Renal cortex interstitium (tissue), 11 donors: ENCODE measurements around the gene CCDC192. TPM values are rescaled to one million over a fixed set of nuclear protein-coding genes. Genes with fewer than 3 reads are reported as not detected.
"Not testable (repeated sequence)": the region's sequence is repeated elsewhere in the genome, so short reads cannot be mapped to it uniquely, and the experiment has no call there.

Experiments used
- DNase-seq, 11 donors: peaks; one replicate each; pipeline ENCODE4 v3.0.0-alpha.2; 2013; ENCODE audit warnings: low read depth in 9 of 11, low spot score in 4 of 11; ENCODE audit errors: extremely low read depth in 1 of 11
- polyA plus RNA-seq, 3 donors: library from polyadenylated mRNA; unstranded; fragments of 120-200 nt; gene quantifications; one replicate each; pipeline ENCODE4 v1.2.1, GENCODE V29; 2013; ENCODE audit not compliant: insufficient read length in 3 of 3

The CCDC192 gene
- polyA plus RNA-seq, 3 donors: 0.93 to 1.3 (median 1.1) TPM

DNA sequence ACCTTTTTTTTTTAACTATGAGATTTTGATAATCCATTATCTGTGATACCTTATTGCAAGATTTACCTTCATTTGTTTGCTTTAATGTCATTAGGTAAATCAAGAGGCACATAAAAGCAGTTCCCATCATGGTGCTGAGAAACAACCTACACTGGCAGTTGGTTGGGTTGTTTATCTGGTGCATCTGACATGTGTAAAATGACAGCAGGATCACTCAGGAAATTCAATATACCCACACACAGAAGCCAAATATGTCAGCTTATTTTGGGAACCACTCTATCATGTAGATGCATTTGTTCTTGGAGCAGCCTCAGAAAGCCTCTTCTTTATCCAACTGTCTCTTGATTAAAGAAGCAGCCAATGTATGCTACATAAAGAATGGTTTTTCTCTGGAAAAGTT, 7.8 kb upstream of the CCDC192 start:
- DNase-seq: no peak

DNA sequence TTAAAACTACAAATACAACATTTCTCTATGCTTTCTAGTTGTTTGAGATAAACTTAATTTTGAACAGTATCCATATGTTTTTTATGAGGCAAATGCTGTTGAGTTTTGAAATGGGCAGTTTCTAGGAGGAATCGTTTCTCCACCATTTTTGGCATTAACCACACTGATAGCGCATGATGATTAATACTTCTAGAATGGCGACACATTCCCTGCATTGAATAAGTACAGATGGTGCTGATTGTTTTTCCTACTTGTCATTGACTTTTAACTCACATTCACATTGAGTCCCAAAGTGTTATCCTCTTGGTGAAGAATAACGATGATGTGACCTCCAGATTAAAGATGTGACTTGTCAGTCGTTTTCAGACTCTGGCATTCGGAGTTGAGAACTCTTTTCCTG, 6.5 kb upstream of the CCDC192 start:
- DNase-seq: no peak

DNA sequence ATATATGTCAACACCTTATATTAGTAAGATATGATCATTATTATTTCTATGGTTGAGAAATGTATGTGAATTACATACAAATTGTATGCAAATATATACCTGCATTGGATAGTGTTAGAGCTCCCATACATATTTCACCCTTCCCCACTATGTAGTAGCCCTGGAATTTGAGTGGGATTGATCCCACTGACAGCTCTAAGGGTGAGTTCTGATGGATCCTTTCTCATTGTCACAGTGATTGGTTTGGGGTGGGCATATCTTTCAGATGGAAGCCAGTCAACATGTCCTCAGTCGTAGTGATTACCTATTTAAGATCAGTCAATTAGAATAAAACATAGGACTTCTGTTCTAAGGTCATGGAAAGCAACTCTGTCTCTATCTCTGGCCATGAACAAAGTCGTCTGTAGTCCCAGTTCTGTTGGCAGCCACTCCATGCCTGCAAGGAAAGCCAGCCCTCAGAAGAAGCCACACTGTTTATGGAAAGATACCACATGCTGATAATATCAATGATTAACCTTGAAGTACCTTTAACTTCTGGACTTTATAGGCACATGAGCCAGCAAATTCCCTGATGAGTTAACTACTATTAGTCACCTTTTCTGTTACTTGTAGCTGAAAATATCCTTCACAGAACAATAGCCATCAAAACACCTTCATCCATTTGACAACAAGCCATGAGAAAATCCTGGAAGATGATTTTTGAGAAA, 5.1 kb upstream of the CCDC192 start:
- no peak for DNase-seq

DNA sequence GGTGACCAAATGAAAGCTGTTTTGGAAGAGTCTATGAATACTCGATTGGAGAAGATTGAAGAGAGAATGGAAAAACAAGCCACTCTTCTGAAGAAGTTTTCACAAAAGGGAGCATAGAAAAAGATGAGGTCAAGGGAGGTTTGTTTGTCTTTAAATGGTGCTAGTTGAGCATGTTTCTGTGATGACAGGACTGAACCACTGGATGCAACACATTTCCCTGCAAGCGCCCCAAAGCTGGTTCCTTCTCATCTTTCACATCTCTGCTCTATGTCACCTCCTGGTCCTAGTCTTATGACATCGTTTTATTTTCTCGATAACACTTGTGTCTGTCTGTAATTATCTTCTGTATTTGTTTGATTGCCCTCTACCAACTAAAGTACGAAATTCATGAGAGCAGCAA, 3.8 kb upstream of the CCDC192 start:
- DNase-seq: no peak

DNA sequence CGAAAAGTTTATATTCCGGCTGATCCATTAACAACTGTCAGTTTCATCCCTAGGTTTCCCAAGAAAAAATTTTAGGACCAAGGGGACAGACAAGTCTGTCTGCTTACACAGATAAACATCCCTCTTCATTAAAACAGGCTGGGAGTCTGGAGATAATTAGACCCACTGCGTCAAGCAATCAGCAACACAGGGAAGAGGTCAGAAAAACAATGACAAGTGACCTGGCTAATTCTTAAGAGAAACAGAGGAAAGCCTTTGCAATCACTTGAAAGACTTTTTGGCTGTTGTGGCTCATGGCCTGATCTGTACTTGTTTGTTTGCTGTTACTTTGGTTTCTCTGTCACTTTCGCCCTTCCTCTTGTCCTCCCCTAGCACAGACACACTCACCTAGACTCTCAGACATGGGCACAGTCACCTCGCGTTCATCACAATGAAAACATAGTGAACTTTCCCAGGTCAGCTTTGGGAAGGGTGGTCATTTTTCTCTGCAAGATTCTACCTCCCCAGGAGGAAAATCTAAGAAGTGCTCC, 2.9 kb upstream of the CCDC192 start:
- no peak for DNase-seq

DNA sequence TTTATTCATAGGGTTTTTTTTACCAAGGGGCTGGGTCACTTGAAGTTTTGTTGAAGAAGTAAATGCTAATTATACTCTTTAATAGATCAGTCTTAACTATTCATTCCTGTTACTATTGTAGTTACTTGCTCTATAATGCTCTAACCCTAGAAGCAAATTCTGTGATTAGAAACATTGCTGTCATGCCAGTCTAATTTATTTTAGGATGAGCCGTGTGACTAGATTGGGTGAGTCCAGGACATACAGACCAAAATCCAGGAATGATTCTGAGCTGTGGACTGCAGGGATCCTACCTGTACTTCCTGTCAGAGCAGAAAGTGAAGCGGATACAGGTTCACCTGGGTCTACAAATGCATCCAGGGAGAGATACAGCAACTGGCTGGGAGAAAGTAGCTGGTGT, 757 bp upstream of the CCDC192 start:
- no peak for DNase-seq

DNA sequence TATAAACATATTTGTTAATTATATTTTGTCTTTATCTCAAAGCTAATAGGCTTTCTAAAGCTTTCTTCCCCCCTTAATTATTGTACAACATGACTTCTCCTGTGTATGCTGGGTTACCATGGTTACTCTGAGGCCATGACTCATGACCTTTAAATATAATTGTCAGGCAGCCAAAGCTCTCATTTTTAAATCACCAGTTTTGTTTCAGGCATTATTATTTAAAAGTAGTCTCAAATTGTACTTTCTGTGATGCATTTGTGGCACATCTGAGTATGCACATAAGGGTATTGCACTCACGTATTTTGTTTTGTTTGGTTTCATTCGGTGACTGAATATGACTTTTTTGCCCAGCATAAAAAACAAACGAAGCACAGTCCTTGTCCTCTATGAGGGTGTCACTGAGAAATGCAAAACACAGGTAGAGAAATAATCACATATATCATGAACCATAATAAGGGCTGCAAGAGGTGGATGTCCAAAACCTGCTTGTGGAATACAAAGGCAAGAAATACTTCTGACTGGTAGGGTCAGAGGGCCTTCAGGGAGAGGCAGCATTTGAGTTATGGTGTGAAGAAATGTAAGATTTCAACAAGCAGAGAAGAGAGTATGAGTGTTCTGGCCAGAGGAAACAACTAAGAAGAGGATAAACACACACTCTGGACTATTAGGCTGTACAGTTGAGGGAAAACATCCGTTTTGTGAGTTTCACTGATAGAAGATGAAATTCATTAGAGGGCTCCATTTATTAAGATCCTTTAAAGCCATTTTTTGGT, 2.1 kb downstream of the CCDC192 start:
- DNase-seq: no peak

DNA sequence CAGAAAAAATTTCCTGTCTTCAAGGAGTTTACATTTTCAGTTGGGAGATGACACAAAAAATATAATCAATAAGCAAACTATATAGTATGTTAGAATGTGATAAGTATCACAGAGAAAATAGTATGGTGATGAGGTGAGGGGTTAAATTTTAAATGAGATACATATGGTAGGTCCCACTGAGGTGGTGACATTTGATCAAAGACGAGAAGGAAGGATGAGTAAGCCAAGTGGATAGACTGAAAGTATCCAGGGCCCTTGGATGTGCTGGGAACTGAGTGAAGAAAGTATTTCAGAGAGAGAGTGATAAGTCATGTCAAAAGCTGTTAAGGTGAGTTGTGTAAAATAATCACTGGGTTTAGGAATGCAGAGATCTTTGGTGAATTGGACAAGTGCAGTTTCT, 3.5 kb downstream of the CCDC192 start:
- DNase-seq: no peak

DNA sequence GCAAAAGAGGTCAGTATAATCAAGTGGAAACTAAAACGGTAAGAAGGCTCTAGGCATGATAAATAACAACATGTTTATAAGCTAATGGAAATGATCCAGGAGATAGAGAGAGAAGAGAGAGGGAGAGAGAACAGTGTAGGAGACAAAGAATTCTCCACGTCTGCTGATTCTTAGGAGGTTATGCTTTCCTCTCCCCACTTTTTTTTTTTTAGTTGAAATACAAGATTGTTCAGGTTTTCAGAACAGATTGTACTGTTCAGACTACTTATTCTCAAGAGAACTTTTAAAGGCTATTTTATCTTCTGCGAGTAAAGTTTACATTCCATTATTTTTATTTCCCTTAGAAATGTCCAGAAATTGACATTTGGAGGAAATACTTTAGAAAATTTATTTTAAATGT, 4.0 kb downstream of the CCDC192 start:
- DNase-seq: no peak

DNA sequence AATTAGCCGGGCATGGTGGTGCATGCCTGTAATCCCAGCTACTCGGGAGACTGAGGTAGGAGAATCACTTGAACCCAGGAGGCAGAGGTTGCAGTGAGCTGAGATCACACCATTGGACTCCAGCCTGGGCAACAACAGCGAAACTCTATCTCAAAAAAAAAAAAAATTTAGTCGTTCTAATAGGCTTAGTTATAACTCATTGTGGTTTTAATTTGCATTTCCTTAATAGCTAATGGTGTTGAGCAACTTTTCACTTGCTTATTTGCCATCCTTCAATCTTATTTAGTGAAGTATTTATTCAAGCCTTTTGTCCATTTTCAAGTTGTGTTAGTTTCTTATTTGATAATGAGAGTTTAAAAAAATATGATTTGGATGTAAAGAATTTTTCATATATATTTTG, 9.9 kb downstream of the CCDC192 start:
- not testable (repeated sequence) for DNase-seq

DNA sequence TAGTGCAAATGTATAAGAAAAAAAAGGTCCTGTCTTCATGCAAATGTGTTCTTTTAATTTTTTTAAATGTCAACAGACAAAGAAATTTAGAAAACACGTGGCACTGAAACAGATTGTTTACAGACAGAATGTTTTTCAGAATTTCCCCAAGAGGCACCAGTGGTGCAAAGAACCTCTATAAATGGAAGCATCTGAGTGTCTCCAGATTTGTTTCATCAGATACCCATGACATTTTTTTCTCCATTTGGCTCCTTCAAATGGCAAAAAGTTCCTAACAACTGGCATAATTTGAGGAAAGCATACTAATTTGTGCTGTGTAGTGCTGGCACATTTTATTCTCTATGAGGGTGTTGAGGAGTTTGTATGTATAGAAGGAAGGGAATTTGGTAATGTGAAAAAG, 15.0 kb downstream of the CCDC192 start:
- DNase-seq: no peak

DNA sequence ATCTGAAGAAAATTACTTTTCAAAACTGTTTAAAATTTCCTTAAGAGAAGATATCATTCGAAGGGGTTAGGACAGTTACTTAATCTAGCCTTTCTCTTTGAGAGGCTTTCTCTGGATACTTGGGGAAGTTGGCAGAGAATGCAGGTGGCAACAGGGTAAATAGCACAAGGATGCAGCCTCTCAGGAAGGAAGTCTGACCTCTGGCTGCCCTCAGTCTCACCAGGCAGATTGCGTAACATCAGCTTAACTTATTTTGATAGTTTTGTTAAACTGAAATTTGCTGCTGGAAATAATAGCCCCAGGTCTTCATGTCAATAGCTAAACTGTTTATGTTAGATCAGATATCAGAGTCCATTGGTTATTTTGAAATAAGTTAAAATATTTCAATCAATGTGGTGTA, 20.4 kb downstream of the CCDC192 start:
- DNase-seq: no peak

DNA sequence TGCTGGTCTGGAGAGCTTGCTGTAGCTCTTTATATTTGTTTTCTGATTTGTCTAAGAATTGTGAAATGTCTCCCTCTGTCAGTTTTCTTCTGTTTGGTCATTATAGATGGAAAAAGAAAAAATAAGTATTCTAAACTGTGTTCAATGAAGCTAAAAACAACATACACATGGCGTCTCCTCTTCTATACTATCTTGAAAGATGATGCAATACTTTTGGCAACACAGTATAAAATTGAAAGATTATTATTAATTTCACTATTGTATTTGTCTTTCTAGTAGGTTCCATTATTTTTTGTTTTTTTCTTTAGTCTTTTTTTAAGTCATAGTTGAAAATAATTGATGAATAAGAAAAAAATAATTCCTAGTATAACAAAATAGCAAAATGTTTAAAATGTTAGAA, 22.5 kb downstream of the CCDC192 start:
- DNase-seq: no peak

DNA sequence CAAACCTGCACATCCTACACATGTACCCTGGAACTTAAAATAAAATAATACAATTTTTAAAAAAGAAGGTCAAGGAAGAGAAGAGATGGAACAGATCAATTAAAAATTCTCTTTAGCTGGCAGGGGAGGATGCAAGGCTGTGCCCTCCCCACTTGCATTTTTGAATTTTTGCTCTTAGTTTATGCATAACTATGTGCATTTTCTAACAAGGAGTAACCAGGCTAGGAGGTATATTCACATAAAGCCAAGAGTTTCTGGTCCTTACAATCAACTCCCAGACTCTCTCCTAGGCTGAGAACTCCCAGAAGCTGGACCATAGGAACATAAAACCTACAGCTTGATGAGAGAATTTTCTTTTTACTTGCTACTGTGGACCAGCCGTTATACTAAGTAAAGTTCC, 29.8 kb downstream of the CCDC192 start:
- DNase-seq: no peak

DNA sequence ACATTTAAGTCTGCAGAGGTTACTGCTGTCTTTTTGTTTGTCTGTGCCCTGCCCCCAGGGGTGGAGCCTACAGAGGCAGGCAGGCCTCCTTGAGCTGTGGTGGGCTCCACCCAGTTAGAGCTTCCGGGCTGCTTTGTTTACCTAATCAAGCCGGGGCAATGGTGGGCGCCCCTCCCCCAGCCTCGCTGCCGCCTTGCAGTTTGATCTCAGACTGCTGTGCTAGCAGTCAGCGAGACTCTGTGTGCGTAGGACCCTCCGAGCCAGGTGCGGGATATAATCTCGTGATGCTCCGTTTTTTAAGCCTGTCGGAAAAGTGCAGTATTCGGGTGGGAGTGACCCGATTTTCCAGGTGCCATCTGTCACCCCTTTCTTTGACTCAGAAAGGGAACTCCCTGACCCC, 36.2 kb downstream of the CCDC192 start:
- DNase-seq: not testable (repeated sequence)

DNA sequence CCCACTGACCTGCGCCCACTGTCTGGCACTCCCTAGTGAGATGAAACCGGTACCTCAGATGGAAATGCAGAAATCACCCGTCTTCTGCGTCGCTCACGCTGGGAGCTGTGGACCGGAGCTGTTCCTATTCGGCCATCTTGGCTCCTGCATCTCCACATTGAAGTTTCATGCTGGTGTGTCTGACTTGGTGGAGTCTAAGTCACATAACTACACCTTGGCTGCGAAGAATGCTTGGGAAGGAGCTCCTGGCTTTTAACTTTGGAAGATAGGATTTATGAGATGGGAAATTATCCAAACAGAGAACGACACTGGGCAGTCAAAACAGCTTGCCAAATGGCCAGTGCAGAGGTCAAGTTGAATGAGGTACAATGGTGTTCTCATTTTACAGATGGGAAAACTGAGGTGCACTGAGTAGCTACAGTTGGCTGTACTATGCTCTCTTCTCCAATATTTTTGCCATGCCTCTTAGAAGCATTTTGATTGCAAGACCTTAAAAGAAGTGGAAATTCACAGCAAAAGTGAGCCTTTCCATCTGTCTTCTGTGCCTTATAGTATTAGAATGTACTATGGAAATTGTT, 36.7 kb downstream of the CCDC192 start:
- DNase-seq: no peak

DNA sequence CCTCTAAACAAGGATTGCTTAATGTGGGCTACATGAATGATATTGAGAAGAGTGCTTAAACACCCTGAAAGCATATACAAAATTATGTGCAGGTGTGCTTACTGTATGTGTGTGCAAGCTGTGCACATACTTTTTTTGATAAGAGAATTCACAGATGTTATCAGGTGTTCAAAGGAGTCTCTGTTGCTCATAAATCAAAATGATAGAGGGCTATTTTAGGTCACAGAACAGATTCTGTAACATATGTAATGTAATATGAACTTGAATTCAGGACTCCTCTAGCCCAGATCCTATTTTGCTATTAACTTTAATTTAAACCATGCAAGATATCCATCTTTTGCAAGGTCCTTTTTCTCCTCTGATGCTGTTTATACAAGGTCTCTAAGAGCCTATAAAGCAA, 38.2 kb downstream of the CCDC192 start:
- no peak for DNase-seq

DNA sequence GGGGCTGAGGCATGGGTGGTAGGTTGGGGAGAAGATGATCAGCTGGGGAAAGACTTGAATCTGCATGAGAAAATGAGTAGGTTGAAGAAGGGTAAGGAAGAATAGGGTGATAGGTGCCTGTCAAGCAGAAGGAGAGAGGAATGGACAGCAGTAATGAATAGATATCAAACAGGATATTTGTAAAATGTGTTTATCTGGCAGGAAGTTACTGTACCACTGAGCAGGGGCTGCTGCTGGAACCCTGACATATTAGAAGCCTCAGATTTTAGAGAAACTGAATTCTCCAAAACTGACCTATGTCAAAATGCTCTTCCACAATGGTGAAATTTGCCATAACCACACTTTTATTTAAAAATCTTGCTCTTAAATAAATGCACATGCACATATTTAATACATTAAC, 41.0 kb downstream of the CCDC192 start:
- no peak for DNase-seq

DNA sequence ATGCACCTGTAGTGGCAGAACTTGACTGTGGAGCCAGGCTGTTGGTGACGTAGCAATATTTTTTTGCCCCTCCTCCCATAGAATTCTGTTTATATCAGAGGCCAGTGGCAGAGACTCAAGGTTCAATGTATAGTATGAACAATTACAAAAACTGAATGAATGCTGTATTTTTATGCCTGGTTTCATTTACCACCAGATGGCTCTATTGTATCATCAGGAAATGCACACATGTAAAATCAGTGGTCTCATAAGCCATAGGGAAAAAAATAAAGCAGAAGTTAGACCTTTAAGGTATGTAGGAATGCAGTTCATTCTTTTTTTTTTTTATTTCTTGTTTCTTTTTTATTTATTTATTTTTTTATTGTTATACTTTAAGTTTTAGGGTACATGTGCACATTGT, 43.6 kb downstream of the CCDC192 start:
- DNase-seq: peak in 2 of 11 donors; percentile 7 to 8
